ENCODE data around the gene MAML2.

DNA sequence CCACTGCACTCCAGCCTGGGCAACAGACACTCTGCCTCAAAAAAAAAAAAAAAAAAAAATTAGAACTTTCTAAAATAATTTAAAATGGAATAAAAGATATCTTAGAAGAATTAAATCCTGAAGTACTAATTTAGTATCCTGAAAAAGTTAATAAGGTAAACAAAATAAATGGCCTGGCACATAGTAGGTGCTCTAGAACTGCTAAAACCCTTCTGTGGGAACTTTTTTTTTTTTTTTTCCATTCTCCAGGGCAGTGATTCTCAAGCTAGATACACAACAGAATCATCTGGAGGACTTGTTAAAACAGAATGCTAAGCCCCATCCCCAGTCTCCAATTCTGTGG is 65.3 kb downstream of the MAML2 start:
- TF ChIP-seq XRCC5 (optimal IDR thresholded peaks at IDR 0.05; ENCODE audit: low read length) (no peak), ZMAT3 (CRISPR knock-in tag; conservative IDR thresholded peaks at IDR 0.05) (no peak), ZNF574 (CRISPR knock-in tag; IDR thresholded peaks at IDR 0.05) (no peak)
